Stimulated activated CD4-positive, alpha-beta T cell treated with anti-CD3 and anti-CD28 coated beads, Interleukin-4, amount 100 ng/mL, for 24 hours (primary cell): ENCODE measurements around the gene LHX3.

Experiments
- DNase-seq: peaks from one replicate; pipeline ENCODE4 v3.0.0-alpha.2; 2020

The LHX3 gene

GRCh38 chr9:136191099-136191959 lies 13.6 kb downstream of the LHX3 start:
- DNase-seq: no peak

- DNase-seq: no peak
Observed at GRCh38 chr9:136190656-136191055, 14.3 kb downstream of the LHX3 start.

- no peak for DNase-seq
Observed at GRCh38 chr9:136190237-136190601, 14.7 kb downstream of the LHX3 start.

- DNase-seq: no peak
Observed at GRCh38 chr9:136189394-136190236, 15.3 kb downstream of the LHX3 start.

GRCh38 chr9:136187683-136188586 lies 17.0 kb downstream of the LHX3 start:
- no peak for DNase-seq

- no peak for DNase-seq
Observed at GRCh38 chr9:136187197-136187596, 17.7 kb downstream of the LHX3 start.

- no peak for DNase-seq
Observed at GRCh38 chr9:136186386-136186785, 18.5 kb downstream of the LHX3 start.

GRCh38 chr9:136185596-136186366 lies 19.1 kb downstream of the LHX3 start:
- DNase-seq: no peak

- no peak for DNase-seq
Observed at GRCh38 chr9:136185066-136185465, 19.9 kb downstream of the LHX3 start.

- DNase-seq: no peak
Observed at GRCh38 chr9:136182850-136183422, 22.0 kb downstream of the LHX3 start.

GRCh38 chr9:136182420-136182787 lies 22.5 kb downstream of the LHX3 start:
- no peak for DNase-seq

GRCh38 chr9:136181784-136182419 lies 23.0 kb downstream of the LHX3 start:
- DNase-seq: no peak

GRCh38 chr9:136180586-136180985 lies 24.3 kb downstream of the LHX3 start:
- no peak for DNase-seq

- DNase-seq: no peak
Observed at GRCh38 chr9:136179761-136180160, 25.2 kb downstream of the LHX3 start.

GRCh38 chr9:136179101-136179616 lies 25.8 kb downstream of the LHX3 start:
- no peak for DNase-seq

GRCh38 chr9:136178773-136179075 lies 26.2 kb downstream of the LHX3 start:
- no peak for DNase-seq

GRCh38 chr9:136178061-136178772 lies 26.7 kb downstream of the LHX3 start:
- DNase-seq: no peak

GRCh38 chr9:136177224-136177623 lies 27.7 kb downstream of the LHX3 start:
- no peak for DNase-seq

GRCh38 chr9:136175616-136176197 lies 29.2 kb downstream of the LHX3 start:
- DNase-seq: no peak
